Endodermal cell (in vitro differentiated cells): ENCODE results near the gene GATAD2B. TPM values are rescaled to one million over a fixed set of nuclear protein-coding genes. Genes with fewer than 3 reads are reported as not detected.

Experiments used
- DNase-seq: peaks from one replicate; pipeline ENCODE4 v3.0.0-alpha.2; 2017
- H3K27ac ChIP-seq: 2 replicates; pipeline ENCODE4 v1.5.1; 2013; ENCODE audit warnings: mild to moderate bottlenecking, low read depth, low read length, moderate library complexity
- H3K27me3 ChIP-seq: 2 replicates; pipeline ENCODE4 v1.6.1; 2013; ENCODE audit warnings: mild to moderate bottlenecking, low read length, moderate library complexity; ENCODE audit not compliant: insufficient read depth, control insufficient read depth, poor library complexity, severe bottlenecking
- H3K36me3 ChIP-seq: 2 replicates; pipeline ENCODE4 v1.7.0; 2013; ENCODE audit warnings: mild to moderate bottlenecking, low read length, moderate library complexity; ENCODE audit not compliant: control insufficient read depth, insufficient read depth
- H3K4me1 ChIP-seq: one replicate; pipeline ENCODE4 v1.7.0; 2013; ENCODE audit warnings: low read length; ENCODE audit not compliant: control insufficient read depth, insufficient read depth
- H3K4me3 ChIP-seq: 2 replicates; pipeline ENCODE4 v1.5.1; 2013; ENCODE audit warnings: mild to moderate bottlenecking, low read length, moderate library complexity
- H3K9ac ChIP-seq: 2 replicates; pipeline ENCODE4 v1.6.1; 2013; ENCODE audit warnings: mild to moderate bottlenecking, low read length, moderate library complexity; ENCODE audit not compliant: poor library complexity, severe bottlenecking; ENCODE audit errors: extremely low read depth
- H3K9me3 ChIP-seq: 2 replicates; pipeline ENCODE4 v1.6.1; 2013; ENCODE audit warnings: mild to moderate bottlenecking, low read length, moderate library complexity; ENCODE audit not compliant: control insufficient read depth
- H3K27ac Mint-ChIP-seq: 2 replicates; pipeline ENCODE4 v1.8.0; 2020; ENCODE audit warnings: mixed read lengths
- H3K27me3 Mint-ChIP-seq: 2 replicates; pipeline ENCODE4 v1.8.0; 2021; ENCODE audit warnings: mild to moderate bottlenecking, mixed read lengths; ENCODE audit not compliant: insufficient read depth
- H3K36me3 Mint-ChIP-seq: 2 replicates; pipeline ENCODE4 v1.8.0; 2020; ENCODE audit warnings: low read depth, mixed read lengths
- H3K4me1 Mint-ChIP-seq: 2 replicates; pipeline ENCODE4 v1.8.0; 2020; ENCODE audit warnings: mixed read lengths
- H3K4me3 Mint-ChIP-seq: 2 replicates; pipeline ENCODE4 v1.8.0; 2020; ENCODE audit warnings: mild to moderate bottlenecking, moderate library complexity, mixed read lengths
- H3K9me3 Mint-ChIP-seq: 2 replicates; pipeline ENCODE4 v1.8.0; 2020; ENCODE audit warnings: mild to moderate bottlenecking, mixed read lengths
- CTCF ChIP-seq: fragments of 200-600 bp; sonication (generic); conservative IDR thresholded peaks from 2 replicates; pipeline ENCODE4 v1.5.0; 2021; ENCODE audit warnings: antibody characterized with exemption, mild to moderate bottlenecking
- WGBS, 2 experiments: methylation state at CpG; one replicate each; pipeline versions ENCODE4 v1.1.5 to v1.1.7; 2013; ENCODE audit warnings: missing lambda C conversion rate in 2 of 2, mixed read lengths in 1 of 2; ENCODE audit not compliant: insufficient coverage in 1 of 2, insufficient read length in 1 of 2; 5-methylcytosine and 5-hydroxymethylcytosine counted together
- total RNA-seq, 2 donors: library from RNA; stranded (reverse); fragmentation: NEBNext Ultra II Directional in 1 of 2; extraction: Animal tissue kit (Norgen Biotek cat#: 25700) in 1 of 2; gene quantifications; 2 replicates in 1 of 2; 3 replicates in 1 of 2; pipeline ENCODE4 v1.2.1, GENCODE V29; 2021

Gene GATAD2B
- total RNA-seq, 2 donors from 2014 or later = 45.2 to 51.2 TPM

GRCh38 chr1:153803470-153804056 is 119.2 kb downstream of the GATAD2B start:
- Histone ChIP-seq H3K4me1 (no peaks in the 10 kb centered on the region), H3K4me3 (no peak overlapping the region), H3K27me3 (no peaks in the 10 kb centered on the region), H3K9me3 (no peaks in the 10 kb centered on the region), H3K36me3 (peaks cover 29% of the 10 kb centered on the region), H3K27ac (peak overlapping the region; percentile 47), H3K9ac (no peak overlapping the region)
- TF ChIP-seq CTCF = no peak
- Mint-ChIP-seq H3K4me1 (no peaks in the 10 kb centered on the region), H3K27me3 (no peaks in the 10 kb centered on the region), H3K4me3 (no peak overlapping the region), H3K9me3 (no peaks in the 10 kb centered on the region), H3K36me3 (peaks cover 23% of the 10 kb centered on the region), H3K27ac (no peak overlapping the region)
- 87 to 97% methylated on average over 3 of the region's 3 CpGs for WGBS, 2 experiments
- no peak for DNase-seq

GRCh38 chr1:153801786-153802697 is 120.7 kb downstream of the GATAD2B start:
- H3K9me3 Mint-ChIP-seq = no peaks in the 10 kb centered on the region
- no peak overlapping the region for H3K4me3 ChIP-seq
- no peak overlapping the region for H3K9ac ChIP-seq
- H3K36me3 ChIP-seq = peaks cover 17% of the 10 kb centered on the region
- H3K27ac ChIP-seq = peak overlapping the region; percentile 17
- H3K27me3 ChIP-seq = no peaks in the 10 kb centered on the region
- H3K4me1 ChIP-seq = no peaks in the 10 kb centered on the region
- peaks cover 17% of the 10 kb centered on the region for H3K36me3 Mint-ChIP-seq
- no peak for DNase-seq
- H3K27me3 Mint-ChIP-seq = no peaks in the 10 kb centered on the region
- WGBS, 2 experiments = 92 to 100% methylated on average over 3 to 7 of the region's 7 CpGs
- TF ChIP-seq CTCF = no peak
- no peaks in the 10 kb centered on the region for H3K9me3 ChIP-seq
- H3K4me1 Mint-ChIP-seq = no peaks in the 10 kb centered on the region
- peak overlapping the region; percentile 39 for H3K27ac Mint-ChIP-seq
- no peak overlapping the region for H3K4me3 Mint-ChIP-seq

DNA sequence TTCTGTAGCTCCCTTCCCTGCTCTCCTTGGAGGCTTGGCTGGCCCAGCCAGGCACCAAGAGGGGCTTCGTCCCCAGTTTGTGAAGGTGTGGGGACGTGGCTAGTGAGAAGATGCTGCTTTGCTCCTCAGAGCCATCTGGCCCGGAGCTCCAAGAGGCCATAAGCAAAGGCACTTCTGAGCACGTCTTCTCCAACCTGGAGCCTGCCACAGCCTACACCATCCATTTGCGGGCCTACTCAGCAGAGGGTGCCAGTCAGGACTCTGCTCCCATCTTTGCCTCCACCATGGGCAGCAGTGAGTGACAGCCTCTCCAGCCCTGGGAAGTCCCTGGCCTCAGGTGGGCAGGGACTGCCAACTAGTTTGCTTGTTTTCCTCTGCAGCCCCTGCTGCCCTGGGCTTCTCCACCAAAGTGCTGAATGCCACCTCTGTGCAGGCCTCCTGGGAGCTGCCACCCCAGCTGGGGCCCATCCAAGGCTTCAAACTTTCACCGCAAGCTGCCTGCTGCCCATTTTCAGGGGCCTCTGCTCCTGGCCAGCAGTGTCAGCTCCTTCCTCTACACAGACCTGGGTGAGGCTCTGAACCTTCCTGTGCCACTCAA is 121.6 kb downstream of the GATAD2B start:
- Histone ChIP-seq H3K27ac (peak overlapping the region; percentile 17), H3K4me1 (no peaks in the 10 kb centered on the region), H3K9me3 (no peaks in the 10 kb centered on the region), H3K4me3 (no peak overlapping the region), H3K27me3 (no peaks in the 10 kb centered on the region), H3K36me3 (peaks cover 10% of the 10 kb centered on the region), H3K9ac (no peak overlapping the region)
- no peak for TF ChIP-seq CTCF
- peaks cover 10% of the 10 kb centered on the region for H3K36me3 Mint-ChIP-seq
- H3K27me3 Mint-ChIP-seq = no peaks in the 10 kb centered on the region
- H3K4me3 Mint-ChIP-seq = no peak overlapping the region
- H3K9me3 Mint-ChIP-seq = no peaks in the 10 kb centered on the region
- H3K27ac Mint-ChIP-seq = peak overlapping the region; percentile 48
- 96 to 100% methylated on average over 4 to 6 of the region's 6 CpGs for WGBS, 2 experiments
- no peaks in the 10 kb centered on the region for H3K4me1 Mint-ChIP-seq
- no peak for DNase-seq
